Measurements from ENCODE around the gene SDHAF2.
A peak's percentile ranks its signal among the peaks of the same experiment; 100 is the strongest.
"Not testable (repeated sequence)": the region's sequence is repeated elsewhere in the genome, so short reads cannot be mapped to it uniquely, and the experiment has no call there.

The SDHAF2 gene

DNA sequence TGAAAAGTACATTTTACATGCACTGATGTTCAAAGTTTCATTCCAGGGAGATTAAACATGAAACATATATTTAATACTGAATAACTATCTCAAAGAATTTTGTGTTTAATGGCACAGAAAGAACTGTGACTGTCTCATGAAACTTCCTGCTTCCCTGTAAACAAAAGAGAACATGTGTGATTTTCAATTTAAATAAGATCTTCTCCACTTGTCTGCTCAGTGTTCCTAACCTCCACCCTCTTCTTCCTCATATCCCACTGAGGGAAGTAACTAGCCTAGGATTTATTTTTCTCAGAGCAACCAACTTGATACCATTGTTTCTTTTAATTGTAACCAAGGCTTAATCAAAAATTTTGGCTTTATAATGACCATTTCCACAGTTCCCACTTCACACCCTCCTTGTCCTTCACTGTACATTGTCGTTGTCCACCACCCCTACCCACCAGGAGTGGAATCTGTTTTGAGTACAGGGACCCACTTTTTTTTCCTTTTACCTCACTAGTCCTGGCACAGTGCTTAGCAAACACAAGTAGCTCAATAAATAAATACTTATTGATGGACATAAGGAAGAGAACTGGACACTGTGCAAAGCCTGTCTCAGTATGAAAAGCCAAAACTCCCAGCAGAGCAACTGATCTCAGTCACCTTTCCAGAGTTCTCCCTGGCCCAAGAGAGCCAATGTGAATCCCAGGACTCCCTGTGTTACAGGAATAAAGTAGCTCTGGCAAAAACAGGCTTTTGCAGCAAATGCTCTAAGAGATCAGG is 4.4 kb upstream of the SDHAF2 start:
- no peak for DNase-seq

DNA sequence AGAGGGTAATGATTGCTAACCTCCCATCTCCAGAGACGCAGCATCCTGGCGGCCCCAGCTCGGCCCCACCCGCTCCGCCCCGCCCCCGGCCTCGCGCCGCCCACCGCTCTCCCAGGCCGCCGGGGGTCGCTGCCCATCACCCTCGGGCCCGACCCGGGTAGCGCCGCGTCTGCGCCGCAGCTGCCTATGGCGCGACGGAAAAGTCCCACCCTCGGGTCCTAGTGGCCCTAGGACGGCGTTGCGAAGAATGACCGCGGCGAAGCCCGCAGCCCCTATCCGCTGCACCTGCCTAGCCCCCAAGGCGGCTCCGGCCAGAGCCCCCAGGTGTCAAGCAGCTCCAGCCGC is 606 bp upstream of the SDHAF2 start:
- peak; percentile 84 for DNase-seq

- not testable (repeated sequence) for DNase-seq
These were observed 915 bp downstream of the SDHAF2 start for GRCh38 chr11:61430839-61431238.

- DNase-seq = no peak
These were observed 7.6 kb downstream of the SDHAF2 start for GRCh38 chr11:61437496-61437895.

DNA sequence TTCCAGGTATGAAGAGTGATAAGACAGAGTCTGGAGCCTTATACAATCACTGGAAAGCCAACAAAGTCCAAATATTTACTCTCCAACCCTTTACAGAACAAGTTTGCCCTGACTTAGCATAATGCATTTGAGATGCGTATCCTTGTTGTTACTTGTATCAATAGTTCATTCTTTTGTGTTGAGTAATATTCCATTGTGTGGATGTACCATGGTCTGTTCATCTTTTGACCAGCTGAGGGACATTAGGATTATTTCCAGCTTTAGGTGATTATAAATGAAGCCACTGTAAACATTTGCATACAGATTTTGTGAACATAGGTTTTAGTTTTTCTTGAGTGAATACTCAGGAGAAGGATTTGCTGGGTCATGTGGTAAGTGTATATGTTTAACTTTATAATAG is 9.7 kb downstream of the SDHAF2 start:
- no peak for DNase-seq

DNA sequence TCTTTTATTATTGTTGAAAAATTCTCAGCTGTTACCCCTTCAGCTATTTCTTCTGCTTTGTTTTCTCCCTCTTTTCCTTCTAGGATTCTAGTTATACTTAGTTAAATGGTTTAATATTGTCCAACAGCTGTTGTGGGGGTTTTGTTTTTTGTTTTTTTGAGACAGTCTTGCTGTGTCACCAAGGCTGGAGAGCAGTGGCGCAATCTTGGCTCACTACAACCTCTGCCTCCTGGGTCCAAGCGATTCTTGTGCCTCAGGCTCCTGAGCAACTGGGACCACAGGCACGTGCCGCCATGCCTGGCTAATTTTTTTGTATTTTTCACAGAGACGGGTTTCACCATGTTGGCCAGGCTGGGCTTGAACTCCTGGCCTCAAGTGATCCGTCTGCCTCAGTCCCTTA is 12.7 kb downstream of the SDHAF2 start:
- DNase-seq = no peak

DNA sequence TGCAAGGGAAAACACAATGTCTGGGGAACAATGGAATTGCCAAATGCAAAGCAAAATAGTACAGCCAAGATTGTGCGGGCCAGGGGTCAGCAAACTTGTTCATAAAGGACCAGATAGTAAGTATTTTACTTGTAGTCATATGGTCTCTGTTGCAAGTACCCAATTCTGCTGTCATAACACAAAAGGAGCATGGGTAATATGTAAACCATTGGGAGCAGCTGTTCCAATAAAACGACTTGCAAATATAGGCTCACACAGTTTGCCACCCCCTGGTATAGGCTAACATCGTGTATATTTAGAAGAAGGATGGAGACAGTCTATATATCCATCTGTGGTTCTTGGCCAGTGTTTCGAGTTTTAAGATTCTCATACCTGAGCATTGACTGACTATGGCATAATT is 15.6 kb downstream of the SDHAF2 start:
- no peak for DNase-seq

GRCh38 chr11:61446211-61446651 is 16.3 kb downstream of the SDHAF2 start:
- DNase-seq = peak; percentile 97

DNA sequence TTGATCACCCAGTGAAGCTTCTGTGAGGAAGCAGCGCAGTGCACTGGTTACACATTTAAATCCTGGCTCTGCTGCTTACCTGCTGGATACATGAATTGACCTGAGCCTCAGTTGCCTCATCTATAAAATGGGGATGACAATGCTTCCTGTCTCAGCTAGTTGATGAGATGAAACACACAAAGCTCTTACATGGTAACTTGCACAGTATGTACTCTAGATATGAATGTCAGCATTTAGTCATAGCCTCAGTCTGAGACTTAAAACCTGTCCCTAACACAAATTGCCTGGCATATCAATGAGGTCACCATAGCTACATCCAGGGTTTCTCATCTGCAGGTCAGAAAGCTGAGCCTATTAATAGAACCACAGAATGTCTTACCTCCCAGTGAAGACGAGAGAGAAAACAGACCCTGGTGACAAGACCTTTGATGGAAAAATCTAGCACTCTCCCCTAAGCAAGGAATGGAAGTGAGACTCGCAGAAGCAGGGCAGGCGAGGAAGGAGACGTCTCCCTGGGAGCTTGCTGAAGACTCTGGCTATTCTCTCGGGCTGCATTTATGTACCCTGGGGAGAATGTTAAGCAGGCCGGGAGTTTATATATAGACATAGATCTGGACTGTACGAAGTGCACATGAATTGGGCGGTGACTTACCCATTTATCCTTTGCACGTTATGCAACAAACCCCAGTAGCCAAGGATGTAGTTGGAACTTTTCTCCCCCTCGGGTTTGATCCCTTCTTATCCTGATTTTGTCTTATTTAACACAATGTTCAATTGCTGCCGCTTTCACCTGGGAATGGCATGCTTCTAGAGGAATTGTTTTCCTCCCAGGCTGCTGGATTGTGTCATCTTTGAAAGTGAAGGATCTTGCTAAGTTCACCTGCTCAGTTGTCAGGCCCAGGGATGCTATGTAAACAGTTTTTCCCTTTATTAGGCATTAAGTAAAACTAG is 18.0 kb downstream of the SDHAF2 start:
- no peak for DNase-seq

DNA sequence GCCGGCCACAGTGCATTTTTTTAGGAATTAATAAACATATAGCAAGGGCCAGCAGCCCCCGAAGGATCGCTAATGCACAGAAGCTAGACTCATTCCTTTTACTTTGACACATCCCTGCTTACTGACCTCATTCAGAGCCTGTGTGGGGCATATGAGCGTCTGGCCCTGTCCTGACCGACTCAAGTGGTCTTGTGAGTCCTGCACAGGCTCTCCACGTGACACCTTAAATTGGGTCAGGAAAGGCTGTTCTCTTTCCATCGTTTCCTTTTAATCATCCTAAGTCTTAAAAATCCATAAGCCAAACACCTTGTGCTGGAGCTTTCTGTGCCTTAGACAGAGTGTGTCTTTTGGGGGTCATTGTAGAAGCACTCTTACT is 18.6 kb downstream of the SDHAF2 start:
- DNase-seq = no peak

DNA sequence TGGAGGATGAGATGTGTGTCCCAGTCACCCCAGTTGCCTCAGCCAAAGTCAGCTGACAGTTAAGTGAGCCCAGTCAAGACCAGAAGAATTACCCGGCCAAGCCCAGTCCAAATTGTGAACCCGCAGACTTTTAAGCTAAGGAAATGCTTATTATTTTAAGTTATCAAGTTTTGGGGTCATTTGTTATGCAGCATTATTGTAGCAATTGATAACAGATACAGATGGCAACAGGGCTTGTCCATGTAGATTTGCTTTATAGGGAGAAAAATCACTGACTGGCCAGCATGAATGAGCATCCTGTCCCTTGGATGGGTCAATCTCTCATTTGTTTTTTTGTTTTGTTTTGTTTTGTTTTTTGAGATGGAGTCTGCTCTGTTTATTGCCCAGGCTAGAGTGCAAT is 22.9 kb downstream of the SDHAF2 start:
- DNase-seq = no peak

DNA sequence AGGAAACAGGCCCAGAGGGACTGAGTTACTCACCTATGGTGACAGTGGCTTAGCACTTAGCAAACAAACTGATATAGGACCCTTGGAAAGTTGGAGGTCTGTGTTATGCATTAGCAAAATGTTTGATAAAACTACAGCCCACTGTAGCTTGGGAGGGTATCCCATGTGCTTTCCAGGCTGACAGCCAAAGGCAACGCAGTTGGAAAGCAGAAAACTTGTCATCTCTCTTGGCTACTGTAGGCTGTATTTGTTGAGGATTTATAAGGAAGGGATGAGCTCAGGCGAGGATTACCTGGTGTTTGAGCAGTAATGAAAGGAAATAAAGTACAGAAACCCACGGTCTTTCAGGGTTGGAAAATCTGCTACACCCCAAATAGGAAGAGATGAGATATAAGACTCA is 23.8 kb downstream of the SDHAF2 start:
- no peak for DNase-seq

DNA sequence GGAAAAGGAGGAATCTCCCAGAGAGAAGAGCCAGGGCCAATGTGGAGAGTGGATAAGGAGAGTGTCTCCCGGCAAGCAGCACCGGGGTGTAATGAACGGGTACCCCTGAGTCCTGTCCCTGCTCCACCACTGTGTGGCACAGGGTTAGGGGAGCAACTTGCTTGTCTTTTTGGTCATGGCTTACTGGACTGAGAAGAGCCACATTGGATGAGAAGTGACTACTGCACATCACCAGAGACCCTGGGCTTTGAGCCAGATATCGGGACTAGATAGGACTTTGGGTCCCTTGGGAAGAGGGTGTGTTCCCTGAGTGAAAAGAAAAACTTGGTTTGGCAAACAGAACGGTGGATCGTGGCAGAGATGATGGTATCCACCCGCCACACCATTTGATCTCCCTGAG is 24.6 kb downstream of the SDHAF2 start:
- no peak for DNase-seq

DNA sequence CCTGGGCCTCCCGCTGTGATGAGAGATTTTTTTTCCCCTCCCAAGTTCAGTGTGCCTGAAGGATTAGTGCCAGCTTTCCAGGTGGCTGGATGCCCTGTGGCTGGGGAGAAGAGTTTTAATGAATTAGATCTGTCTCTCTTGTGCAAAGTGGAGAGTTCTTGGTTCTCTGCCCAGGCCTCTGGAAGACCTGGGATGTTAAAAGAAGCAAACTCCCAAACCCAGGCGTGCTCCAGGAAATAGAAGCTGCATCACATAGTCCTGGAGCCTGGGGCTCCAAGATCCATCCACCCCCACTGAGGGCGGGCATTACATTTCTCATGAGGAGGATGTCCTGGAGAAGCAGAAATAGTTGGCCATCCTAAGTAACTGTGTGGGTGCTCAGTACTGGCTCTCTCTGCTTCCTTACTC is 30.6 kb downstream of the SDHAF2 start:
- DNase-seq = no peak

- no peak for DNase-seq
These were observed 31.1 kb downstream of the SDHAF2 start for GRCh38 chr11:61460986-61461385.

DNA sequence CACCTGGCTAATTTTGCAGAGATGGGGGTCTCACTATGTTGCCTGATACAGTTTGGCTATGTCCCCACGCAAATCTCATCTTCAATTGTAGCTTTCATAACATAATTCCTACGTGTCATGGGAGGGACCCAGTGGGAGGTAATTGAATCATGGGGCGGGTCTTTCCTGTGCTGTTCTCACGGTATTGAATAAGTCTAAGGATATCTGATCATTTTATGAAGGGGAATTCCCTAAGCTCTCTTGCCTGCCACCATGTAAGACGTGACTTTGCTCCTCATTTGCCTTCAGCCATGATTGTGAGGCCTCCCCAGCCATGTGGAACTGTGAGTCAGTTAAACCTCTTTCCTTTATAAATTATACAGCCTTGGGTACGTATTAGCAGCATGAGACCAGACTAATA is 37.7 kb downstream of the SDHAF2 start:
- DNase-seq = not testable (repeated sequence)

DNA sequence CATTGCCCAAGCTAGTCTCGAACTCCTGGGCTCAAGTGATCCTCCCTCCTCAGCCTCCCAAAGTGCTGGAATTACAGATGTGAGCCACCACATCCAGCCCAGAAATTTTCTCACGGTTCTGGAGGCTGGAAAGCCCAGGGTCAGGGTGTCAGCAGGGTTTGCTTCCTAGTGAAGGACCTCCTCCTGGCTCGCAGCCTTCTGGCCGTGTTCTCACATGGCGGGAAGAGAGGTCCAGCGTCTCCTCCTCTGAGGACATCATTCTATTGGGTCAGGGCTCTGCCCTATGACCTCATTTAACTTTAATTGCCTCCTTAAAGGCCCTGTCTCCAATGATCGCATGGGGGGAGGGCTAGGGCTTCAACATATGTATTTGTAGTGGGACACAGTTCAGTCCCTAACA is 38.1 kb downstream of the SDHAF2 start:
- DNase-seq = no peak

DNA sequence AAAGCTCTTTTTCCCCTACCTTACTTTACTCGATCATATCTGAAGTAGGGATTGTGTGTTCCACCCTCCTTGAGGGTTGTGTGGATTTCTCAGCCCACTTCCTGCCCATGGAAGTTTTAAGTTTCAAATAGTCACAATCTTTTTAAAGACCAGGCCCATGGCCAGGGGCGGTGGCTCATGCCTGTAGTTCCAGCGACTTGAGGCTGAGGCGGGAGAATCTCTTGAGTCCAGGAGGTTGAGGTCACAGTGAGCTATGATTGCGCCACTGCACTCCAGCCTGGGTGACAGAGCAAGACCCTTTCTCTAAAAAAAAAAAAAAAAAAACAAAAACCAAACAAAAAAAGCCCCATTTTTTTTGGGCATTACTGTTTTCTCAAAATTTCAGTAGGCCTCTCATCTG is 42.4 kb downstream of the SDHAF2 start:
- no peak for DNase-seq

DNA sequence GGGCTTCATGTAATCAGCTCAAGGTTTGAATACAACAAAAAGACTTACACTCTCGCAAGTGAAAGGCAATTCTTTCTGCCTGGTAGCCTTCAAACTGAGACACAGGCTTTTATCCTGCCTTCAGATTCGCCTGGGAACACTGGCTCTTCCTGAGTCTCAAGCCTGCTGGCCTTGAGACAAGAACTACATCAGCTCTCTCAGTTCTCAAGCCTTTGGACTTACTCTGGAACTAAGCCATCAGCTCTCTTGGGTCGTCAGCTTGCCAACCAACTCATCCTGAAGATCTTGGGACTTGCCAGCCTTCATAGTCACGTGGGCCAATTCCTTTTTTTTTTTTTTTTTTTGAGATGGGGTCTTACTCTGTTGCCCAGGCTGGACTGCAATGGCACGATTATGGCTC is 42.9 kb downstream of the SDHAF2 start:
- no peak for DNase-seq

- DNase-seq = peak; percentile 70
These were observed 43.6 kb downstream of the SDHAF2 start for GRCh38 chr11:61473370-61474012.

- no peak for DNase-seq
These were observed 44.2 kb downstream of the SDHAF2 start for GRCh38 chr11:61474013-61474643.

DNA sequence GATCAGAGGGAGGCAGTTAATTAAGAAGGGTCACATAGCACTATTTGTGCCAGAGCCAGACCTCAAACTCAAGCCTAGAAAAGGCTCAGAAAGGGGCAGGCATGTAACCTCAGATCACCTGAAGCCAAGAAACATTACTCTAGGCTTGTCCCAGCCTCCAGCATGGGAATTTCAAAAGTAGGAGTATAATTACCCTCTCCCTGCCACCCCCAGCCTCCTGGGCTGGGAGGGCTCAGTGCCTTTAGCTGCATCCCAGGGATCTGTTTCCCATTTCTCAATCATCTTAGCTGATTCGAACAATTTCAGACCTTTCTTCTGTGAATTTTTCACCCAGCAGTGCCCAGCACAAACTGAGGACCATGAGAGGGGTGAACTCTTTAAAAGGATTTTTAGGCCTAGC is 45.5 kb downstream of the SDHAF2 start:
- DNase-seq = no peak

GRCh38 chr11:61476371-61476770 is 46.4 kb downstream of the SDHAF2 start:
- no peak for DNase-seq
